Measurements from ENCODE around the gene VSTM1. TPM values are rescaled to one million over a fixed set of nuclear protein-coding genes. Genes with fewer than 3 reads are reported as not detected.

Gene VSTM1
- total and polyA plus RNA-seq, 2 of the 8 experiments (the other 6 are each of a cell fraction or from before 2014, with no cell fraction given), result 0.12 to 0.65 TPM

- H4K5ac ChIP-seq (ENCODE audit: insufficient read length, low read depth, low read length), result no peak overlapping the region
- H3K9me3 ChIP-seq (ENCODE audit: insufficient read depth in 2 of 2, low read depth in 1 of 2, low read length in 1 of 2), result no peaks in the 10 kb centered on the region
- no peaks in the 10 kb centered on the region; a peak in 1 of 7 replicates for H3K27me3 ChIP-seq (replicated peaks in 1 of 4; ENCODE audit: control insufficient read depth in 3 of 4, extremely low read depth in 1 of 4, insufficient read depth in 3 of 4, low read length in 3 of 4)
- no peaks in the 10 kb centered on the region for H3K79me2 ChIP-seq (ENCODE audit: control insufficient read depth in 1 of 2, insufficient read depth in 2 of 2, low read length in 2 of 2)
- no peak overlapping the region for H2AFZ ChIP-seq (ENCODE audit: low read length)
- peak overlapping the region; percentile 68; the same call in 1 of the 2 replicates for H2BK12ac ChIP-seq (ENCODE audit: low read depth, low read length)
- H3K27ac ChIP-seq (ENCODE audit: low read depth, low read length), result no peak overlapping the region
- H3K14ac ChIP-seq (ENCODE audit: insufficient read length), result no peak overlapping the region
- H3K56ac ChIP-seq (replicated peaks; ENCODE audit: insufficient read length, low read depth, low read length), result no peak overlapping the region
- H3K4me2 ChIP-seq (ENCODE audit: insufficient read depth in 1 of 2, low read depth in 2 of 2, low read length in 2 of 2), result no peak overlapping the region
- ChIA-PET POLR2A (ENCODE audit: partially characterized antibody) (interaction anchor here (0.7 to 1.3 kb wide), 4 partner anchors 13 to 152 kb away, joined by 3 to 4 read pairs (median 4); no protein-coding TSS in a partner anchor), CTCF (ENCODE audit: partially characterized antibody) (interaction anchor here (0.6 to 6.2 kb wide), 32 partner anchors 9 to 237 kb away, joined by 3 to 36 read pairs (median 5); partner anchors contain the start of gene MBOAT7)
- no peak overlapping the region for H3K9ac ChIP-seq (replicated peaks in 1 of 4; ENCODE audit: extremely low read depth in 1 of 4, low read depth in 3 of 4, low read length in 3 of 4)
- H2BK120ac ChIP-seq (replicated peaks; ENCODE audit: low read depth, low read length), result no peak overlapping the region
- H2AK5ac ChIP-seq (ENCODE audit: low read depth, low read length), result no peak overlapping the region
- peak overlapping the region; percentile 7 for H4K91ac ChIP-seq (replicated peaks; ENCODE audit: insufficient read length, low read length)
- H3K4me3 ChIP-seq (ENCODE audit: extremely low read depth in 1 of 4, insufficient read depth in 2 of 4, low read depth in 3 of 4, low read length in 4 of 4), result no peak overlapping the region
- no peak overlapping the region for H3K23ac ChIP-seq (ENCODE audit: insufficient read length)
- H2BK5ac ChIP-seq (ENCODE audit: low read depth, low read length), result peak overlapping the region; percentile 16; the same call in 1 of the 2 replicates
- 91% methylated on average over 3 of the region's 3 CpGs; no CpG with 5 or more reads in 1 of the 2 experiments for WGBS, 2 experiments (ENCODE audit: extremely low coverage in 1 of 2, insufficient coverage in 1 of 2, insufficient read length in 1 of 2, insufficient replicate concordance in 2 of 2, low coverage in 1 of 2, low lambda C conversion rate in 2 of 2, missing lambda C conversion rate in 1 of 2)
- H4K8ac ChIP-seq (ENCODE audit: extremely low read depth, insufficient read depth, low read length), result no peak overlapping the region
- H3K4ac ChIP-seq (replicated peaks; ENCODE audit: insufficient read length, low read depth, low read length), result no peak overlapping the region
- no peaks in the 10 kb centered on the region for H3K23me2 ChIP-seq (ENCODE audit: low read depth, low read length)
- no peaks in the 10 kb centered on the region for H3K36me3 ChIP-seq (ENCODE audit: control insufficient read depth in 2 of 4, insufficient read depth in 4 of 4, low read length in 3 of 4)
- H2BK15ac ChIP-seq (ENCODE audit: low read length), result no peak overlapping the region
- DNase-seq (ENCODE audit: low read depth in 1 of 2, low spot score in 2 of 2), result no peak
- H3K18ac ChIP-seq (ENCODE audit: extremely low read depth, low read length), result no peak overlapping the region
- H4K20me1 ChIP-seq (replicated peaks in 1 of 2; ENCODE audit: control insufficient read depth in 1 of 2, insufficient read depth in 2 of 2, low read length in 2 of 2), result no peaks in the 10 kb centered on the region
- no peak overlapping the region for H2BK20ac ChIP-seq (ENCODE audit: low read length)
- H3K4me1 ChIP-seq (replicated peaks in 1 of 4; ENCODE audit: control insufficient read depth in 3 of 4, insufficient read depth in 4 of 4, low read length in 3 of 4), result peaks cover 0 to 3% (median 1%) of the 10 kb centered on the region in 4 experiments; a peak in 5 of 7 replicates
- FAIRE-seq, result no peak
- no peaks in the 10 kb centered on the region for H3K79me1 ChIP-seq (ENCODE audit: low read depth, low read length)
- no peak for TF ChIP-seq SRF (IDR thresholded peaks at IDR 0.05; ENCODE audit: low read depth, low read length)
- no peak for TF ChIP-seq EZH2 (IDR thresholded peaks at IDR 0.05; ENCODE audit: low read depth, low read length, severe bottlenecking)
- no peak for TF ChIP-seq JUN (IDR thresholded peaks at IDR 0.05; ENCODE audit: low read depth, low read length)
- no peak for TF ChIP-seq SUZ12 (IDR thresholded peaks at IDR 0.05; ENCODE audit: low read length)
- TF ChIP-seq CBX8 (IDR thresholded peaks at IDR 0.05; ENCODE audit: borderline replicate concordance, low read depth, low read length), result no peak
- no peak for TF ChIP-seq SIN3A (conservative IDR thresholded peaks at IDR 0.05 in 1 of 2, IDR thresholded peaks at IDR 0.05 in 1 of 2; ENCODE audit: low read depth in 1 of 2, low read length in 2 of 2)
- TF ChIP-seq GTF2F1 (IDR thresholded peaks at IDR 0.05; ENCODE audit: borderline replicate concordance, low read depth, low read length), result no peak
- no peak for TF ChIP-seq ATF3 (IDR thresholded peaks at IDR 0.05; ENCODE audit: insufficient read depth, low read depth, low read length)
- no peak for TF ChIP-seq TBP (IDR thresholded peaks at IDR 0.05; ENCODE audit: low read depth, low read length)
Measured at GRCh38 chr19:54029301-54029700, 34.4 kb downstream of the VSTM1 start.
